Measurements from ENCODE around the gene ASRGL1. TPM values are rescaled to one million over a fixed set of nuclear protein-coding genes. Genes with fewer than 3 reads are reported as not detected.

The ASRGL1 gene
- total and polyA plus RNA-seq, 8 donors: 2.9 to 82.0 (median 35.3) TPM

DNA sequence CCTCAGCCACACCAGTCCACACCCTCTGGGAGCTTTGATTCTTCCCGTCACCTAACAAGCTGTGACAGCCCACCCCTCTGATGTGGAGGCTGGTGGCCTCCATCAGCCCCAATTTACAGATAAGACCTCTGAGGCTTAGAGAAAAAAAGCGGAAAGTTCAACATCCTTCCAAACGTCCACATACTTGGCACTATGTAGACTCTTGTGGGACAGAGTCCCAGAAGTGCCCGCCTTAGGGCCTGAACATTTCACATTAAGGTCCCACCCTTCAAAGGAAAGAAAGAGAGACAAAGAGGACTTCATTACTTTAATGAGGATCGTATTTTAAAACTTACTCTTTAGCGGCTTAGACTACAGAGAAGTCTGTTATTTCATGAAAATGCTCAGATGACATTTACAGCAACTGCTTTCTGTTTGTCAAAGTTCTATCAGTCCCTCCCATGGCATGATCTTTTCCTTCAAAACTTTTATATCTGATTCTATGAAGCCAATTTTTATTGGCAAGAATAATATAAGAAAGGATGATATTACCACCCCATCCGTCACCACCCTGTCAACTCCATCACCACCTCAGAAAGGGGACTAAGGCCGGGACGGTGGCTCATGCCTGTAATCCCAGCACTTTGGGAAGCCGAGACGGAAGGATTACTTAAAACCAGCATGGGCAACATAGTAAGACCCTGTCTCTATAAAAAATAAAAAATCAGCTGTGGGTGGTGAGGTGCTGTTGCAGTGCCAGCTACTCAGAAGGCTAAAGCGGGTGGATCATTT, 65.9 kb downstream of the ASRGL1 start:
- H3K4me1 ChIP-seq: peaks cover 42 to 54% (median 48%) of the 10 kb centered on the region in 4 donors
- no peaks in the 10 kb centered on the region for H3K27me3 ChIP-seq
- no peaks in the 10 kb centered on the region for H3K9me3 ChIP-seq
- 65 to 78% (median 70%) methylated on average over 12 of the region's 12 CpGs for WGBS, 5 donors
- no peak for DNase-seq
- H3K4me3 ChIP-seq: no peak overlapping the region
- intact Hi-C loops (cut with DNase I; ENCODE audit: low total_unique reads): no loop called here
- peak overlapping the region in 4 of 5 donors; percentile 80 to 88 (median 82) for H3K27ac ChIP-seq
- no peaks in the 10 kb centered on the region for H3K36me3 ChIP-seq
- TF ChIP-seq EP300 (IDR thresholded peaks at IDR 0.05): no peak

DNA sequence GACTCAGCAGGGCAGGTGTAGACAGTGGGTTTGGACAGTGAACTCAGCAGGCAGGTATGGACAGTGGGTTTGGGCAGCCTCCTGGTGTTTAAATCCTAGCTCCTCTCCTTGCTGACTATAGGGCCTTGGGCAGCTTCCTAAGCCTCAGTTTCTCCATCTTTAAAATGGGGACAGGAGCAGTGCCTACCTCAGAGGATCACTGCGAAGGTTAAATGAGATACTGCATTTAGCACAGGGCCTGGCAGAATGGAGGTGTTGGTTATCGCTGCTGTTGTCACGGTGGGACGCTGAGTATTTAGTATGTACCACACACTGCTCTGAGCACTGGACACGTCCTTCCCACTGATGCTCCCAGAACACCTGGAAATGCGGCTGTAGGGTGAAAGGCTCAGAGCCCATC, 67.2 kb downstream of the ASRGL1 start:
- H3K4me3 ChIP-seq: no peak overlapping the region
- no peak for DNase-seq
- no peaks in the 10 kb centered on the region for H3K36me3 ChIP-seq
- H3K27ac ChIP-seq: no peak overlapping the region
- no peak for TF ChIP-seq POLR2A (IDR thresholded peaks at IDR 0.05)
- TF ChIP-seq, protein P1, sequence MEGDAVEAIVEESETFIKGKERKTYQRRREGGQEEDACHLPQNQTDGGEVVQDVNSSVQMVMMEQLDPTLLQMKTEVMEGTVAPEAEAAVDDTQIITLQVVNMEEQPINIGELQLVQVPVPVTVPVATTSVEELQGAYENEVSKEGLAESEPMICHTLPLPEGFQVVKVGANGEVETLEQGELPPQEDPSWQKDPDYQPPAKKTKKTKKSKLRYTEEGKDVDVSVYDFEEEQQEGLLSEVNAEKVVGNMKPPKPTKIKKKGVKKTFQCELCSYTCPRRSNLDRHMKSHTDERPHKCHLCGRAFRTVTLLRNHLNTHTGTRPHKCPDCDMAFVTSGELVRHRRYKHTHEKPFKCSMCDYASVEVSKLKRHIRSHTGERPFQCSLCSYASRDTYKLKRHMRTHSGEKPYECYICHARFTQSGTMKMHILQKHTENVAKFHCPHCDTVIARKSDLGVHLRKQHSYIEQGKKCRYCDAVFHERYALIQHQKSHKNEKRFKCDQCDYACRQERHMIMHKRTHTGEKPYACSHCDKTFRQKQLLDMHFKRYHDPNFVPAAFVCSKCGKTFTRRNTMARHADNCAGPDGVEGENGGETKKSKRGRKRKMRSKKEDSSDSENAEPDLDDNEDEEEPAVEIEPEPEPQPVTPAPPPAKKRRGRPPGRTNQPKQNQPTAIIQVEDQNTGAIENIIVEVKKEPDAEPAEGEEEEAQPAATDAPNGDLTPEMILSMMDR (IDR thresholded peaks at IDR 0.05): no peak
- TF ChIP-seq POLR2AphosphoS5 (IDR thresholded peaks at IDR 0.05): no peak
- TF ChIP-seq EP300 (IDR thresholded peaks at IDR 0.05): no peak
- H3K4me1 ChIP-seq: peaks cover 29 to 41% (median 37%) of the 10 kb centered on the region in 4 donors
- intact Hi-C loops (cut with DNase I; ENCODE audit: low total_unique reads): no loop called here
- WGBS, 5 donors: 90 to 95% (median 94%) methylated on average over 6 of the region's 6 CpGs
- no peaks in the 10 kb centered on the region for H3K9me3 ChIP-seq
- H3K27me3 ChIP-seq: no peaks in the 10 kb centered on the region

DNA sequence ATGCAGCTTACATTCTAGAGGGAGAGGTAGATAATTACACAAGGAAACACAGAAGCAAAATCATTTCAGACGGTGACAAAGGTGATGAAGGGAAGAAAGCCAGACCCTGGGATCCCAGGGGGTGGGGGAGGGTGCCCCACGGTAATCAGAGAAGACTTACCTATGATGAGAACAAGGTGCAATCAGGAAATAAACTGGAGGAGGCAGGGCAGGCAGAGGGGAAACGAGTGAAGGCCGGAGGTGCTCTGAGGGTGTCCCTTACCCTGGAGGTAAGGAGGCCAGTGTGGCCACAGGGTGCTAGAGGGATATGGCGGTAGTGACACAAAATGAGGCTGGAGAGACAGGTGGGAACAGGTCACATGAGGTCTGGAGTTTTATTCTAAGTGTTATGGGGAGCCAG, 67.7 kb downstream of the ASRGL1 start:
- WGBS, 5 donors: 62 to 76% (median 70%) methylated on average over 5 of the region's 5 CpGs
- no peak for TF ChIP-seq POLR2A (IDR thresholded peaks at IDR 0.05)
- TF ChIP-seq, protein P1 (IDR thresholded peaks at IDR 0.05): no peak
- no peak for TF ChIP-seq EP300 (IDR thresholded peaks at IDR 0.05)
- TF ChIP-seq POLR2AphosphoS5 (IDR thresholded peaks at IDR 0.05): no peak

DNA sequence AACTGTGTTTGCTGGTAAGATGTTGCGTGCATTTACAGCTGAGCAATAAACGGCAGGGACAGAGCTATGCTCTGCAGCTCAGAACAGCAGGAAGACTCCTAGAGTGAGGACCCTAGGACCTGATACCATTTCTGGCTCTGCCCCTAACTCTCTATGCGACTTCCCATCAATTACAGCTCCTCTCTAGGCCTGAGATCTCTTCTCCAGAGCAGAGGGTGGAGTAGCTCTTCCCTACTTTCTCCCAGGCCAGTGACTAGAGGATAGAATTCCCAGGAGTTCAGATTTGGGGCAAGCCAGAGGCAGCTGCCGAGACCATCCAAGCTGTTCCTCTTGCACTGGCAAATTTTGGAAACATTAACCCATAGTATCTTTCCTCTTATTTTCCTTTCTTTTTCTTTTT, 68.8 kb downstream of the ASRGL1 start:
- TF ChIP-seq POLR2AphosphoS5 (IDR thresholded peaks at IDR 0.05): no peak
- TF ChIP-seq, protein P1 (IDR thresholded peaks at IDR 0.05): no peak
- no peak for TF ChIP-seq EP300 (IDR thresholded peaks at IDR 0.05)
- TF ChIP-seq POLR2A (IDR thresholded peaks at IDR 0.05): no peak
- intact Hi-C loops (cut with DNase I; ENCODE audit: low total_unique reads): no loop called here
- peaks cover 13 to 25% (median 21%) of the 10 kb centered on the region in 4 donors for H3K4me1 ChIP-seq
- no peak for DNase-seq
- H3K27me3 ChIP-seq: no peaks in the 10 kb centered on the region
- H3K27ac ChIP-seq: no peak overlapping the region
- WGBS, 5 donors: 49 to 72% (median 62%) methylated on average over 4 of the region's 4 CpGs
- H3K9me3 ChIP-seq: no peaks in the 10 kb centered on the region
- no peaks in the 10 kb centered on the region for H3K36me3 ChIP-seq
- no peak overlapping the region for H3K4me3 ChIP-seq

More for the DNA sequence above, 67.7 kb downstream of the ASRGL1 start:
- no peaks in the 10 kb centered on the region for H3K36me3 ChIP-seq
- no peak for DNase-seq
- H3K4me1 ChIP-seq: peaks cover 24 to 37% (median 32%) of the 10 kb centered on the region in 4 donors
- H3K27me3 ChIP-seq: no peaks in the 10 kb centered on the region
- intact Hi-C loops (cut with DNase I; ENCODE audit: low total_unique reads): no loop called here
- no peaks in the 10 kb centered on the region for H3K9me3 ChIP-seq
- no peak overlapping the region for H3K4me3 ChIP-seq
- no peak overlapping the region for H3K27ac ChIP-seq

DNA sequence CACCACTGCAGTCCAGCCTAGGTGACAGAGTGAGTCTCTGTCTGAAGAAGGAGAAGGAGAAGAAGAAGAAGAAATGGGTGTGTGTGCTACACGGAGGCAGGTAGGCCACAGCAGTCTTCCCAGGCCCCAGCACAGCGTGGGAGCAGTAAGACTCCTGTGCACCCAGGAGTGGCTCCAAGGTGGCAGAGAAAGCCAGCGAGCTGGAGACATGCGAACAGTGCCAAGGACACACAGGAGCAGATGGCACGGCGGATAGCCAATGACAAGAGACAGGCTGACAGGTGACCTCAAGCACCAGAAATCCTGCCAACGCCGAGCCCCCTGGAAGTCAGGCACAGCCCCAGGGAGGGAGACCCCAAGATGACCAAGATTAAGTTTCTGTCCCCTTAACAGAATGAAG, 72.6 kb downstream of the ASRGL1 start:
- no peaks in the 10 kb centered on the region for H3K27me3 ChIP-seq
- DNase-seq: no peak
- H3K4me1 ChIP-seq: peaks cover 0 to 6% (median 0%) of the 10 kb centered on the region in 4 donors
- intact Hi-C loops (cut with DNase I; ENCODE audit: low total_unique reads): no loop called here
- H3K9me3 ChIP-seq: no peaks in the 10 kb centered on the region
- no peaks in the 10 kb centered on the region for H3K36me3 ChIP-seq
- H3K27ac ChIP-seq: no peak overlapping the region
- TF ChIP-seq EP300 (IDR thresholded peaks at IDR 0.05) (no peak), POLR2AphosphoS5 (IDR thresholded peaks at IDR 0.05) (no peak), POLR2A (IDR thresholded peaks at IDR 0.05) (no peak)
- TF ChIP-seq, protein P1 (IDR thresholded peaks at IDR 0.05): no peak
- no peak overlapping the region for H3K4me3 ChIP-seq
- 86 to 93% (median 88%) methylated on average over 8 of the region's 8 CpGs for WGBS, 5 donors
